Measurements from ENCODE around the gene STUB1.

The STUB1 gene

DNA sequence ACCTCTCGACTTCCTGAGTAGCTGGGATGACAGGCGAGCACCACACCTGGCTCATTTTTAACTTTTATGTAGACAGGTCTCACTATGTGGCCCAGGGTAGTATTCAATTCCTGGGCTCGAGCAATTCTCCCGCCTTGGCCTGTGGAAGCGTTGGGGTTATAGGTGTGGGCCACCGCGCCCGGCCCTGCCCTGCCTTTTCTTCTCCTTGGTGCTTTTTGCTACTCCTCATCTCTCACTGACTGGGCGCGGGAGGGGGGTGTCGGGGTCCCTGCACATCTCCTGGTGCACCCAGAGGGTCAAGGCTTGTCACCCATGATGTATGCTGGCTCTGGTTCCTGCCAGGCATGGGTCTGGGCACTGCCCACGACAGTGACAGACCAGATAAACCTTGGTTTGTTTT lies 35.7 kb upstream of the STUB1 start:
- no peak for DNase-seq (ENCODE audit: low read depth, low spot score)

DNA sequence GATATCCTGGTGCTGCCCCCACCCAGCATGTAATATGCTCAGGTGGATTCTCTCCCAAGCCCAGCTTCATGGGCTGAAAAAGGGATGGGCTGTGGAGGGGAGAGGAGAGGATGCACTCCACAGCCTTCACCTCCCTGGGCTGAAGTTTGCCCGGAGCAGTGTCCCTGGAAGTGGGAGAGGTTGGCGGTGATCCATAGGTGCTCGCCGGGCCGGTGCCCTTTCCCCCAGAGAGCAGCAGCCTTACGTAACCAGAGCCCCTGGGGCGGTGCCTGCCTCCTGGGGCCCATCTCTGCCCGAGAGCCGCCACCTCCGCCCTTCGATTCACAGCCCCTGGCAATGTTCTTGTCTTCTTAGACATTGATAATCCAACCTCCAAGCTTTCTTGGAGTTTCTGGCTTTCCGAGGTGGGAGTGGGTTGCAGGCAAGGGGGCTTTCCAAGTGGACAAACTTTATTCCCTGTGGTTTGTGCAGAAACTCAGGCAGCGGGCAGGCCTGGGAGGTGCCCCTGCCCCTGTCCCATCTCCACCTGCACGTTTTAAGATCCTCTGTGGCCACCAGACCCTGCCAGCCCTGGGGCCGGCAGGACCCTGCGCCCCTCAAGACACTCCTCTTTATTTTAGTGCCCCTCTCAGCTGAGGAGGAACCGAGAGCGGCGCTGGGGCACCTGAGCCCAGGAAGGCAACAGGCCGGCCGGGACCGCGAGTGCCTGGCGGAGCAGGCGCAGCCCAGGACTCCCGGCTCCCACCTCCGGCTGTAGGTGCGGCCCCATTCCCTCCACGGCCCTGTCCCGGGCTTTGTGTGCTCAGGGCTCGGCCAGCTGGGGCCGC lies 34.1 kb upstream of the STUB1 start:
- DNase-seq (ENCODE audit: low read depth, low spot score): no peak

DNA sequence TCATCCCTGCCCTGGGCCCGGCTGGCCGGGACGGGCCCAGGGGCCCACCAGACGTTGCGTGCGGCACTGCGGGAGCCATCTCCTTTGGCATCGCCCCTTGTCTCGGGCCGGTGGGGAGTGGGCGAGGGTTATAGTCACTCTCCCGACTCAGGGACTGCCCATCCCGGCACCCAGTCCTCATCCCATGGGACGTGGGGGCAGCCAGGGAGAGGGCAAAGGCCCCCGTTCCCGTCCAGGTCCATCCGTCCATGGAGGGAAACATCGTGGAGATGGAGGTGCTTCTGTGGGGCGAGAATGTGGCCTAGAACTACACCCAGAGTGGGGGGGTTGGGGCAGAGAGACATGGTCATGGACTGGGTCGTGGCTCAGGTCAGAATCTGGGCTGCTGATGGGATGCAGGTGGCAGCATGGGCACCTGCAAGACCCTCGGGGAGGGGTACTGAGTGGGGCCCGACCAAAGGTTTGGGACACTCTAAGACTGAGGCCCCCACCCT lies 33.5 kb upstream of the STUB1 start:
- DNase-seq (ENCODE audit: low read depth, low spot score): no peak

DNA sequence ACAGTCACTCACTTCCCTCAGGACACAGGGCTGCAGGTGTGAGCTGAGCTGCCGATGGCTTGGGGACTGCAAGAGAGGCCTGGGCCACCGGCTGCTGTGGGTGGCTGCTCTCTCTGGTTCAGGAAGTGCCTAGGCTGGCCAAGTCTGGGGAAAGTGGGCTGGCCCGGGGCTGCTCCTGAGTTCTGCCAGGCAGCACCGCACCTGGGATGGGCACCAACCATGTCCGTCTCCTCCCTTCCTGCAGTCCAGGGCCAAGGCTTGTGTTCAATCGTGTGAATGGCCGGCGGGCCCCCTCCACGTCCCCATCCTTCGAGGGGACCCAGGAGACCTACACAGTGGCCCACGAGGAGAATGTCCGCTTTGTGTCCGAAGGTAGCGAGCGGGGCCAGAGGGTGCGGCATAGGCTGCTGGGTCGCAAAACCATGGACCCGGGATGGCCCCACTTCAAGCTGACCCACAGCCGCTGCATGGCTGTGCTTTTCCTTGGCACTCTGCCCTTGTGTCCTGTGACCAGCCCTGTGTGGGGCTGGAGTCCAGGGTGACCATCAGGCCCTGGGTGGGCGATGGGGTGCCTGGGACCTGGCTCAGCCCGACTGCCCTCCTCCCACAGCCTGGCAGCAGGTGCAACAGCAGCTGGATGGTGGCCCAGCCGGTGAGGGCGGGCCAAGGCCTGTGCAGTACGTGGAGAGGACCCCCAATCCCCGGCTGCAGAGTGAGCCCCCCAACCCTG lies 32.9 kb upstream of the STUB1 start:
- DNase-seq (ENCODE audit: low read depth, low spot score): no peak

DNA sequence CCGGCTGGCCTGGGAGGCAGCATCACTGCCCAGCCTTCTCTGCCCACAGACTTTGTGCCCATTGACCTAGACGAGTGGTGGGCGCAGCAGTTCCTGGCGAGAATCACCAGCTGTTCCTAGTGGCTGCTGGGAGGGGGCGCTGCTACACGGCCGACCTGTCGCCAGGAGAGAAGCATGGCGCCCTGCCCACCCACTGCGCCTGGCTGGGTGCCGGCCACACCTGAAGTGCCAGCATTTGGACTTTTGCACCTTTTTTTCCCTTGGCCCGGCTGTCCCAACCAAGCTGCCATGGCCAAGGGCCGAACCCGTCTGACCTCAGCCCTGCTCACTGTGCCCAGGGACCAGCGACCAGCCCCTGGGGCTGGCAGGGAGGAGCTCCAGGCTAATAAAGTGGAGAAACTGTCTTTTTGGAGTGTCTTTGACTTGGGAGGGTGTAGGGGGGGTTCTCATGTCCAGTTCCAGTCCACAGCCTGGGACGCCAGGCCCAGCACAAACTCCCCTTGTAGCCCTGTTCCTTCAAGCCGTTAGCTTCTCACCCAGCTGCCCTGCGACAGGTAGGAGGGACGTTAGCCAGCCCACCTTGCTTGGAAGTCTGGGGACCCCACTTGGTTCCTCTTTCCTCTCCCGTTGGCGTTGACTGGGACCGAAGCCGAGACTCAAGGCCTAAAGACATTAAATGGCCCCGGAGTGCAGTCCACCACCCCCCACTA lies 32.0 kb upstream of the STUB1 start:
- no peak for DNase-seq (ENCODE audit: low read depth, low spot score)

DNA sequence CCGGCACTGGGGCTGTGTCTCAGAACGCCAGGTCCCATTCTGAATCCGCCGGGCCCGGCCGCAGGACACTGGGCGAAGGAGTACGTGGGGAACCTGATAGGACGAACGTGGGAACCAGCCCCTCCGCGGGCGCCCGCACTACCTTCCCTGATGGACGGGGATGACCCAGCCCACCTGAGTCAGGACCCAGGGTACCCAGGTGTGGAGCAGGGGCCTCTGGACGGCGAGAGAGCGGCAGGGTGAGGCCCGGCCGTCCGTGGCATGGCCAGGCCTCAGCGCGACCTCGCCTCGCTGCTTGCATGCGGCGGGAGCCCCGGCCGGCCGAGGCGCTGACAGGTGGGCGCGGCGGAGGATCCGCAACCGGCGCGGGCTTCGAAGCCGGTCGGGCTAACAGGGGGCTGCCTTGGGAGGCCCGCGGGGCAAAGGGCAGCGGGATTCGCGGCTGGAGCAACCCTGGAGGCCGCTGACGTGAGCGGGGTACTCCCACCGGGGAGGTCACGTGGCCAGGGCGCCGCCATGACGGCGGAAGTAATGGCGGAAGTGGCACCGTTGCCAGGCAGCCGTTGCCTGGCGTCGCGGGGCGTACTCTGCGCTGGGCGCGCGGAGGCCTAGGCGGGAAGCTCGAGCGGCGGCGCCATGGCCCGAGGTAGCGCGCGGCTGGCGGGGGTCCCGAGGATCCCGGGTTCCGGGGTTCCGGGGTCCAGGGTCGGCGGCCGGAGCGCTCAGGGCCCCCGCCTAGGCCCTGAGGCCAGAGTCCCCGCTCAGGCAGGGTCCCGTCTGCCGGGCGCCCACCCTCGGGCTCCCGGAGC lies 31.2 kb upstream of the STUB1 start, which contains the start of gene WDR90:
WDR90 (plus strand) TSS at position 585 of the 809 bp plus-strand sequence; CDS start at position 637, 52 bp downstream.
- DNase-seq (ENCODE audit: low read depth, low spot score): peak; percentile 87

DNA sequence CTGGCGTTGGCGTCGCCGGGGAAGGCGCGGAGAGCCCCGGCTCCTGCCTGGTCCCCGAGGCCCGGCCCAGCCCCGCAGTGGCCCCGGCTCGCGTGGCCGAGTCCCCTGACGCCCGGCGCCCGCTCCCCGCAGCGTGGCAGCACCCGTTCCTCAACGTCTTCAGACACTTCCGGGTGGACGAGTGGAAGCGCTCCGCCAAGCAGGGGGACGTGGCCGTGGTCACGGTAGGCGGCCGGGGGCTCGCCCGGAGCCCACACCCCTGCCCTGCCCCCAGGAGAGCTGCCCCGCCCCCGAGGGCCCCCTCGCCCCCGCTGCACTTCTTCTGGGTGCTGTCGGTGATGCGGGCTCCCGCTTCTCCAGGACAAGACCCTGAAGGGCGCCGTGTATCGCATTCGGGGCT lies 30.6 kb upstream of the STUB1 start:
- no peak for DNase-seq (ENCODE audit: low read depth, low spot score)

DNA sequence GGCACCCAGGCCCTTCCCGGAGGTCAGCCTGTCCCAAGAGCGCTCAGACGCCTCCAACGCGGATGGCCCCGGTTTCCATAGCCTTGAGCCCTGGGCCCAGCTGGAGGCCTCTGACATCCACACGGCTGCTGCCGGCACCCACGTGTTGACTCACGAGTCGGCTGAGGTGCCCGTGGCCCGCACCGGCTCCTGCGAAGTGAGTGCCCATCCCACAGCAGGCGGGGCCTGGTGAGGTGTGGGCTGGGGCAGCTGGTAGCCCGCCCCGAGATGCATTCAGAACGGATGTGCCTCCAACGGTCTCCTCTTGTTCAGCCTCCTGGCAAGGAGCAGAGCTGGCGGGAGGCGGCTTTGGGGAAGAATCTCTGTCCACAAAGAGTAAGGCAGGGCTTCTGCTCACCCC lies 28.4 kb upstream of the STUB1 start:
- DNase-seq (ENCODE audit: low read depth, low spot score): no peak

DNA sequence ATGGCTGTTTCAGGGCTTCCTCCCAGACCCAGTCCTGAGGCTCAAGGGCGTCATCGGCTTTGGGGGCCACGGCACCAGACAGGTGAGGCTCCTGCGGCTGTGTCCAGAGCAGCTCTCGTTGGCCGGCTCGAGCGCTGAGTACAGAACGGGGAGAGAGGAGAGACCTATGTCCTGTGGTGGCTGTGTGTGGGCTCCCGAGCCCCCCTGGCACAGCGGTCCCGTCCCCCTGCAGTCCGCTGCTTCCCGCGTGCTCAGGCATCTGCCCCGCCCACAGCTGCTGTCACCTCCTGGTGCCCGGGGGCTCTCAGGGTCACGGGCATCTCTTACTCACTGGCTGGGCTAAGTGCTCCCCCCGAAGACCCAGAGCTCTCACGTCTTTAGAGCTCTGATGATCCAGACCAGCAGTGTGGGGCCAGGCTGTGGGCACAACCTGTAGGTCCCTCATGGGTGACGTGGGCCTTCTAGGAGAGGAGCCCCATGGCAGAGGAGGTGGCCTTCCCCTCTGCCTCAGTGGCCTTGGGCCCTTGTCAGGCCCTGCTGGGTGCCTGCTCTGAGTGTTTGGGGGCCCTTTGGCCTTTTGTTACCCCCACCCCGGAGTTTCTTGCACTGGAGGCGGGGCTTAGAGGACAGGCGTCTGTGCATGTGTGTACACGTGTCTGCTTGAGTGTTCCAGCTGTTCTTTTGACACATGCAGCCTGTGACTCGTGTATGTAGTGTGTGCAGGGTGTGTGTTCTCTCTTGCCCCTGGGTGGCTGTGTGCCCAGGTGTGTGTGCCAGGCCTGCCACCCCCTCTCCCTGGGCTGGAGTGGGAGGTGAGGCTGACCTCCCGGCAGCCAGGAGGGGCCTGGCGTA lies 27.5 kb upstream of the STUB1 start:
- no peak for DNase-seq (ENCODE audit: low read depth, low spot score)

DNA sequence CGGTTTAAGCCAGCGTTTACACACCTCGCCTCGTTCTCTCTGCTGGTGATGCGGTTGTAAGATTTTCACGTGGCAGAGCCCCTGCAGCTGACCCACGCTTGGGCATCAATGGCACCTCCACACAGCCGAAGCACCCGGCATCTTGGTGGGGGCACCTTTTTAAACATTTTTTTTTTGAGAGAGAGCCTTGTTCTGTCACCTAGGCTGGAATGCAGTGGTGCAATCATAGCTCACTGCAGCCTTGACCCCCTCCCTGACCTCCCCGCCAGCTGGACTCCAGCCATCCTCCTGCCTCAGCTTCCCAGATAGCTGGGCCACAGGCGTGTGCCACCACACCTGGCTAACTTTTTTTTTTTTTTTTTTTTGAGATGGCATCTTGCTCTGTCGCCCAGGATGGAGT lies 26.2 kb upstream of the STUB1 start:
- DNase-seq (ENCODE audit: low read depth, low spot score): no peak

DNA sequence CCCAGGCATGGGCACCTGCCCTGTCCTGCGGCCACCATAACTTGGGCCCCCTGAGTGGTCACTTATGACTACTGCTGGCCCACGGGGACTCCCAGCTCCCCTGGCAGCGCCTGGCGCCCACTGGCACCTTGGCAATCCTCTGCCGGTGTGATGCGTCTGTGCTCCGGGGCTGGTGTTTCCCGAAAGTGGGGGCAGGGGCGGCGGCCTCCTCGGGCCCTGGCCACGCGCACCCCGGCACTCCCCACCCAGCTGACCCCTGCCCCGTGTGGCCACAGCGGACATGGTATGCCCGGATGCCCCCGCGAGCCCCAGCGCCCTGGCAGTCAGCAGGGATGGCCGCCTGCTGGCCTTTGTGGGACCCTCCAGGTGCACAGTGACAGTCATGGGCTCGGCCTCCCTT lies 22.7 kb upstream of the STUB1 start:
- no peak for DNase-seq (ENCODE audit: low read depth, low spot score)

DNA sequence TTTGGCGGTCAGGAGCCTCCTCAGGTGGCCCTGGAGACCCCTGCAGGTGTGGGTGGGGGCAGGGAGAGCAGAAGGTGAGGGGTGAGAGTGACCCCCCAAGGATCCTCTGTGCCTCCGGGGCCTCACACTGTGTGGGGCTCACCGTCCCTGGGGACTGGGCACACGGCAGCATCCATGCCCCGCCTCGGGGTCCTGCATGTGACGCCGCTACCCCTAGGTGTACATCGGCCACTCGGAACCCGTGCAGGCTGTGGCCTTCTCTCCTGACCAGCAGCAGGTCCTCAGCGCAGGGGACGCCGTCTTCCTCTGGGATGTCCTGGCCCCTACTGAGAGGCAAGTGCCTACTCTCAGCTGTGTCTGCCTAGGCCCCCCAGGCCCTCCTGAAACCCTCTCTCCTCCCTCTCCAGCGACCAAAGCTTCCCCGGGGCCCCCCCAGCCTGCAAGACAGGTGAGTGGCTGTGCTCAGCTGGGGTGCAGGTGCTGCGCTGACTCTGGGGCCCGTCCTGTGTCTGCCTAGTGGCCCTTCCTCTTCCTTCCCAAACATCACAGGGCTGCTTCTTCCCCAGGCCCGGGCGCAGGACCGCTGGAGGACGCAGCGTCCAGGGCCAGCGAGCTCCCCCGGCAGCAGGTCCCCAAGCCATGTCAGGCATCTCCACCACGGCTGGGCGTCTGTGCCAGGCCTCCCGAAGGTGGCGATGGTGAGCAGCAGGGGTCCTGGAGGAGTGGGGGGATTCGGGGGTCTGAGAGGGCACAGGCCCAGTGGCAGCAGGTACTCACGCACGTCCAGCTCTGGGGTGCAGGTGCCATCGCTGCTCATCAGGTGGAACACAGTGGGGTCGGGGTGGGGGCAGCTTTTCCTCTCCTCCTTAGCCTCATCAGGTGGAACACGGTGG lies 21.3 kb upstream of the STUB1 start:
- no peak for DNase-seq (ENCODE audit: low read depth, low spot score)

DNA sequence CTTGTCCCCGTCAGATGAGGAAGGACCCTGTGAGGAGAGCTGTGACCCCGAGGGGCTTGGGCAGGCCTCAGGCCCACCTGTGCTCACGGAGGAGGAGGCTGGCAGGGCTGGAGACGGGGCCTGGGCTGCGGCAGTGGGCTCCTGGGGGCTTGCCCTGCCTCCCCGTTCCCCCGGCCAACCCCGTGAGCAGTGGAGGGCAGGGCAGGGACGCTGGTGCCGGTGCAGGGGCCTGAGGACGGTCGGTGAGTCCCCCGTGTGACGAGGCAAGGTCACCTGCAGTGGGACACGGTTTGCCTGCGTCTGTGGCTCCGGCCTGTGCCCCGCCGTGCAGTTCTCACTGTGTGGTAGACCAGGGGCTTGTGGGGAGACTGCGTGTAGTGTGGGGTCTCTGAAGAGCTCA lies 20.6 kb upstream of the STUB1 start:
- DNase-seq (ENCODE audit: low read depth, low spot score): no peak

DNA sequence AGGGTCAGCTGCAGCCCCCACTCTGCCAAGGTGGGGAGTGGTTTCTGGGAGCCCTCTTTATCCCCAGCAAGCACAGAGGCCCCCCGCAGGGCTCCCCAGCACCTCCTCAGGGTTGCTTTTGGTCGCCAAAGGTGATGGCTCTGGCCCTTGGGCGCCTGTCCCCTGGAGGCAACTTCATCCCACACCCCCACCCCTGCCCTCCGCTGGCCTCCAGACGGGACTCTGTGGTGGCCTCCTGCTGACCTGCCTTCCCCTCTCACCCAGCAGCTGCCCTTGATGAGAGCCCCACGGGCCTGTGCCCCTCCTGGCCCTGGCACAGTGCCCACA lies 20.1 kb upstream of the STUB1 start:
- no peak for DNase-seq (ENCODE audit: low read depth, low spot score)

DNA sequence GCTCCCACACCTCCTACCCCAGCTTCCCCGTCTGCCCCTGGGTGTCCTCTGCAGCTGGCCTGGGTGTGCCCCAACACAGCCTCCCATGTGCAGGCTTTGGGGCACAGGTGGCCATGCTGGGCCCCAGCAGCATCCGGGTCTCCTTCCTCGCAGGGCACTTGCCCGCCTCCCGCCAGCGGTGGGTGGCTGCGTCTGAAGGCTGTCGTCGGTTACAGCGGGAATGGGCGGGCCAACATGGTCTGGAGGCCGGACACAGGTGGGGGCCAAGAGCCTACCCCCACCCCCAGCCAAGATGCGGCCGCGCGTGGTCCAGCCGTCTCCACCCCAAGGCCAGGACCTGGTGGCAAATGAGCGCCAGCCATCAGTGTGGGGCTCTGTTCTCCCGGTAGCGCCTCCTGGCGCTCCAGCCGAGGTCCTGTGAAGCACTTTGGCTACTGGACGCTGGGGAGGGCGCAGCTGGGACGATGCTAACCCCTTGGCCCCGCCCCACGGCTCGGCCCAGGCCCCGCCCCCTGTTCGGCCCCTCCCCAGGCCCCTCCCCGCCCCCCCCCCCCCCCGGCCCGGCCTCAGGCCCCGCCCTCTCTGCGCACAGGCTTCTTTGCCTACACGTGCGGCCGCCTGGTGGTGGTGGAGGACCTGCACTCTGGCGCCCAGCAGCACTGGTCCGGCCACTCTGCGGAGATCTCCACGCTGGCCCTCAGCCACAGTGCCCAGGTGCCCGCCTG lies 19.6 kb upstream of the STUB1 start:
- DNase-seq (ENCODE audit: low read depth, low spot score): no peak

DNA sequence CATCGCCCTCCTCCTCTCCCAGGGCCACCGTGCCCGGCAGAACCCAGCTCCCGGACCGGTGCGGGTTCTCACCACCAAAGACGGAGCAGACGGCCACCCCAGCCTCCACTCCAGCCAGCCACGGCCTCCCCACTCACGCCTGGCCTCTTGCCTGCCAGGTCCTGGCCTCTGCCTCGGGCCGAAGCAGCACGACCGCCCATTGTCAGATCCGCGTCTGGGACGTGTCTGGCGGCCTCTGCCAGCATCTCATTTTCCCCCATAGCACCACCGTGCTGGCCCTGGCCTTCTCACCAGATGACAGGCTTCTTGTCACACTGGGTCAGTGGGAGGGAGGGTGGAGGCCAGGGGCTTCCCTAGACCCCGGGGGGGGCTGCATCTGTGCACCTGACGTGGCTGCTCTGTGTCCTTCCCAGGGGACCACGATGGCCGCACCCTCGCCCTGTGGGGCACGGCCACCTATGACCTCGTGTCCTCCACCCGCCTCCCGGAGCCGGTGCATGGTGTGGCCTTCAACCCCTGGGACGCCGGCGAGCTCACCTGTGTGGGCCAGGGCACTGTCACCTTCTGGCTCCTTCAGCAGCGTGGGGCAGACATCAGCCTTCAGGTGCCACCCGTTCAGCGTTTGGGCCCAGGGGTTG lies 18.9 kb upstream of the STUB1 start:
- no peak for DNase-seq (ENCODE audit: low read depth, low spot score)

DNA sequence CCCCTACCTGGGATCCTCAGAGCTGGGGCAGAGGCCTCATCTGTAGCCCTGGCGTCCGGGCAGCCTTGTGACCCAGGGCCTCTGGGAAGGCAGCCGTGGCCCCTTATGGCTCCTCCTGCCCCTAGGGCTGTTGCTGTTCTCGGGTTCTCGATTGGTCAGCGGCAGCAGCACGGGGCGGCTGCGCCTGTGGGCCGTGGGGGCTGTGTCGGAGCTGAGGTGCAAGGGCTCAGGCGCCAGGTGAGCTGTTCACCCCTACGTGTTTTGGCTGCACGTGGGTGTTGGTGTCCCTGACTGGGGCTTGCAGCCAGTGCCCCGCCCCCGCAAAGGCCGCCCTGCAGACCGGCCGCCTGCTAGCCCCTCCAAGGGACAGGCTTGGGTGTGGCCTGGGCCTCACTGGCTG lies 18.1 kb upstream of the STUB1 start:
- DNase-seq (ENCODE audit: low read depth, low spot score): no peak

DNA sequence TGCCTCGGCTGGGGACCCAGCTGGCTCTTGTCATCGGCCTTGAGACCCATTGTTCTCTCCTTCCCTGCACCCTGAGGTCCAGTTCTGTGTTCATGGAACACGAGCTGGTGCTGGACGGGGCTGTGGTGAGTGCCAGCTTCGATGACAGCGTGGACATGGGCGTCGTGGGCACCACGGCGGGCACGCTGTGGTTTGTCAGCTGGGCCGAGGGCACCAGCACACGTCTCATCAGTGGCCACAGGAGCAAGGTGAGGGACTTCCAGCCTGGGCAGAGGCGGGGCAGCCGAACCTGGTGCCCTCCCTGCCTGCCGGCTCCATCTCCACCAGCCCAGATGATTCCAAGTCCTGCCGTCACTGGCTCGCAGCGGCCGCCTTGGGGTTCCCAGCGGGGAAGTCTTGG lies 17.6 kb upstream of the STUB1 start:
- no peak for DNase-seq (ENCODE audit: low read depth, low spot score)

All from activated naive CD8-positive, alpha-beta T cell treated with anti-CD3 and anti-CD28 coated beads, Interleukin-2, amount 50 U/mL, for 16 hours (primary cell).